Ascending aorta (tissue), 2 donors: Measurements from ENCODE around the gene TMC6. TPM values are rescaled to one million over a fixed set of nuclear protein-coding genes. Genes with fewer than 3 reads are reported as not detected.

Experiments used
- DNase-seq, 2 donors: peaks; one replicate each; pipeline ENCODE4 v3.0.0-alpha.2; 2019; ENCODE audit warnings: low spot score in 2 of 2
- H3K27ac ChIP-seq, 2 donors: fragments of 200-600 bp; sonication (generic); one replicate each; pipeline ENCODE4 v1.5.1; 2016 to 2017; ENCODE audit warnings: mild to moderate bottlenecking in 1 of 2
- H3K27me3 ChIP-seq: fragments of 200-600 bp; sonication (generic); one replicate; pipeline ENCODE4 v1.5.1; 2017
- H3K36me3 ChIP-seq, 2 donors: fragments of 200-600 bp; sonication (generic); one replicate each; pipeline ENCODE4 v1.5.1; 2016
- H3K4me1 ChIP-seq, 2 donors: fragments of 200-600 bp; sonication (generic); one replicate each; pipeline ENCODE4 v1.5.1; 2016 to 2017; ENCODE audit warnings: mild to moderate bottlenecking in 1 of 2
- H3K4me3 ChIP-seq, 2 donors: fragments of 200-600 bp; sonication (generic); one replicate each; pipeline ENCODE4 v1.5.1; 2016 to 2017; ENCODE audit warnings: mild to moderate bottlenecking in 1 of 2
- H3K9me3 ChIP-seq, 2 donors: fragments of 200-600 bp; sonication (generic); one replicate each; pipeline ENCODE4 v1.5.1; 2016
- intact Hi-C: fragments of 100-400 bp; cut with DNase I; formaldehyde crosslinking; loops from one replicate; pipeline ENCODE4 v1.15.1; 2023
- total RNA-seq: library from RNA; depleted of rRNA; stranded (reverse); fragments of >200 nt; gene quantifications from one replicate; pipeline ENCODE4 v1.1.0, GENCODE V29; 2016
- TF ChIP-seq, protein P1 (sequence below), 3 experiments: fragments of 200-600 bp in 2 of 3; fragments of 450-650 bp in 1 of 3; sonication (generic) in 2 of 3; IDR thresholded peaks; one replicate each; pipeline ENCODE4 v1.5.1; 2016 to 2019; ENCODE audit warnings: antibody characterized with exemption in 3 of 3, mild to moderate bottlenecking in 1 of 3, moderate library complexity in 1 of 3

TMC6 gene
- total RNA-seq, 1 donor from 2014 or later = 173 TPM

DNA sequence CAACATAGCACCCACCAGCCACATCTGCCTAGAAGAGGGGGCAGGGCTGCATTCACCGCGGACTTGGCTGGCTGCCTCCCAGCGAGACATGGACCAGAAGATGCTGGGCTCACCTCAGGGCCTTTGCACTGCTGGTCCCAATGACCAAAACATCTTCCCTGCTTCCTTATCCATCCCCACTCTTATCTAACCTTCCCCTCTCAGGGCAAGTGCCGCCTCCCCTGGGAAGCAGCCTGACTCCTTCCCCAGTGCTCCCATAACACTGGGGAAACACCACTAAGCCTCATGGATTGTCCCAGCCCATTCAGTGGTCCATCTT is 5.7 kb downstream of the TMC6 start:
- TF ChIP-seq, protein P1, sequence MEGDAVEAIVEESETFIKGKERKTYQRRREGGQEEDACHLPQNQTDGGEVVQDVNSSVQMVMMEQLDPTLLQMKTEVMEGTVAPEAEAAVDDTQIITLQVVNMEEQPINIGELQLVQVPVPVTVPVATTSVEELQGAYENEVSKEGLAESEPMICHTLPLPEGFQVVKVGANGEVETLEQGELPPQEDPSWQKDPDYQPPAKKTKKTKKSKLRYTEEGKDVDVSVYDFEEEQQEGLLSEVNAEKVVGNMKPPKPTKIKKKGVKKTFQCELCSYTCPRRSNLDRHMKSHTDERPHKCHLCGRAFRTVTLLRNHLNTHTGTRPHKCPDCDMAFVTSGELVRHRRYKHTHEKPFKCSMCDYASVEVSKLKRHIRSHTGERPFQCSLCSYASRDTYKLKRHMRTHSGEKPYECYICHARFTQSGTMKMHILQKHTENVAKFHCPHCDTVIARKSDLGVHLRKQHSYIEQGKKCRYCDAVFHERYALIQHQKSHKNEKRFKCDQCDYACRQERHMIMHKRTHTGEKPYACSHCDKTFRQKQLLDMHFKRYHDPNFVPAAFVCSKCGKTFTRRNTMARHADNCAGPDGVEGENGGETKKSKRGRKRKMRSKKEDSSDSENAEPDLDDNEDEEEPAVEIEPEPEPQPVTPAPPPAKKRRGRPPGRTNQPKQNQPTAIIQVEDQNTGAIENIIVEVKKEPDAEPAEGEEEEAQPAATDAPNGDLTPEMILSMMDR (IDR thresholded peaks at IDR 0.05) = no peak
- Histone ChIP-seq H3K4me1 (peaks cover 0 to 14% of the 10 kb centered on the region in 2 donors), H3K27me3 (no peaks in the 10 kb centered on the region), H3K9me3 (no peaks in the 10 kb centered on the region), H3K36me3 (no peaks in the 10 kb centered on the region), H3K4me3 (no peak overlapping the region), H3K27ac (no peak overlapping the region)
- no peak for DNase-seq
- intact Hi-C loops = no loop called here

DNA sequence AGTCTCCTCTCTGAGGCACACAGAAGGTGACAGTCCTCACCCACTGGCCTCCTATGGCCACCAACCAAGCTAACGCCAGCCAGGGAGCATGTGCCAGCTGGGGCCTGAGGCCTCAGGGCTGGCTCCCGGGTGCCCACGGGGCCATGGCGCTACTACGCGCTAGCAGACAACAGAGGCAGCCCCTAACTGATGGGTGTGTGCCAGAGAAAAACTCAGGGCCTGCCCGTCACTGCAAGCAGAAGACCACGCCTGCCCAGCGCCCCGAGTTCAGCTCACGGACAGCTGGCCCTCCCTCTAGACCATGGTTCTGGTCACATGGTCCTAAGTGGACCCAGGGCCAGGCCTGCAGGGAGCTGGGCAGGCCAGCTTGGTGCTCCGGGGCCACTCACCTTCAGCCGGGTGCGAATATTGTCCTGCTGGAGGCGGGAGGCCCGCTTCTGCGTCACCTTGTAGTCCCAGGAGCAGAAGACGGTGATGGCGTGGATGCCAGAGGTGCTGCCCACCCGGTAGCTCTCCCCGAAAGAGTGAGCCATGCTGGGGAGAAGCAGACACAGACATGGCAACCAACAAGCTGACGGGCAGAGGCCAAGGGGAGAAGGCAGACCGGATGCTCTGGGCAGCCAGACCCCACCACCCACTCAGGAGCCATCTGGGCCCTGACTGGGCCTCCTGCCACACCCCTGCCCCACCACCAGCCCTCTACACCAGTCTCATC is 6.2 kb downstream of the TMC6 start:
- Histone ChIP-seq H3K4me1 (peaks cover 0 to 9% of the 10 kb centered on the region in 2 donors), H3K9me3 (no peaks in the 10 kb centered on the region), H3K27me3 (no peaks in the 10 kb centered on the region), H3K4me3 (no peak overlapping the region), H3K27ac (no peak overlapping the region), H3K36me3 (no peaks in the 10 kb centered on the region)
- TF ChIP-seq, protein P1 (IDR thresholded peaks at IDR 0.05) = no peak
- intact Hi-C loops = no loop called here
- DNase-seq = no peak

DNA sequence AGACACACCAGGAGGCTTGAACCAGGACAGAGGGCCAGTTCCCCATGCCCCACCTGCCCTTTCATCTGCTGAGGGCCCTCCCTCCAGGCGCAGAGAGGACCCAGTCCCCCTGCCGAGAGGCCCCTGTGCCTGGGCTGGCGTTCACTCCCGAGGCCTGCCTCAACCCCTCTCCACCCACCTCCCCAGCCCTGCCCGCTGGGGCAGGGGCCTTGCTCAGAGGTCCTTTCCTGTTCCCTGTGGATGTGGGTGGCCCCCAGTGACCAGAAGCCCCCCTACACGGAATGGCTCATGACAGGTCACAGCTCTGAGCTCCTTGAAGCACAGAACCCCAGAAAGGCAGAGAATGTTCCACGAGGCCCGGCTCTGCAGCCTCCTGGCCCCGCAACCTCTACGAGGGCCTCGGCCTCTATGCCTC is 6.7 kb downstream of the TMC6 start:
- H3K4me3 ChIP-seq = no peak overlapping the region
- TF ChIP-seq, protein P1 (IDR thresholded peaks at IDR 0.05) = no peak
- intact Hi-C loops = no loop called here
- no peak overlapping the region for H3K27ac ChIP-seq
- H3K4me1 ChIP-seq = peaks cover 0 to 6% of the 10 kb centered on the region in 2 donors
- no peak for DNase-seq
- no peaks in the 10 kb centered on the region for H3K27me3 ChIP-seq
- H3K9me3 ChIP-seq = no peaks in the 10 kb centered on the region
- H3K36me3 ChIP-seq = no peaks in the 10 kb centered on the region

DNA sequence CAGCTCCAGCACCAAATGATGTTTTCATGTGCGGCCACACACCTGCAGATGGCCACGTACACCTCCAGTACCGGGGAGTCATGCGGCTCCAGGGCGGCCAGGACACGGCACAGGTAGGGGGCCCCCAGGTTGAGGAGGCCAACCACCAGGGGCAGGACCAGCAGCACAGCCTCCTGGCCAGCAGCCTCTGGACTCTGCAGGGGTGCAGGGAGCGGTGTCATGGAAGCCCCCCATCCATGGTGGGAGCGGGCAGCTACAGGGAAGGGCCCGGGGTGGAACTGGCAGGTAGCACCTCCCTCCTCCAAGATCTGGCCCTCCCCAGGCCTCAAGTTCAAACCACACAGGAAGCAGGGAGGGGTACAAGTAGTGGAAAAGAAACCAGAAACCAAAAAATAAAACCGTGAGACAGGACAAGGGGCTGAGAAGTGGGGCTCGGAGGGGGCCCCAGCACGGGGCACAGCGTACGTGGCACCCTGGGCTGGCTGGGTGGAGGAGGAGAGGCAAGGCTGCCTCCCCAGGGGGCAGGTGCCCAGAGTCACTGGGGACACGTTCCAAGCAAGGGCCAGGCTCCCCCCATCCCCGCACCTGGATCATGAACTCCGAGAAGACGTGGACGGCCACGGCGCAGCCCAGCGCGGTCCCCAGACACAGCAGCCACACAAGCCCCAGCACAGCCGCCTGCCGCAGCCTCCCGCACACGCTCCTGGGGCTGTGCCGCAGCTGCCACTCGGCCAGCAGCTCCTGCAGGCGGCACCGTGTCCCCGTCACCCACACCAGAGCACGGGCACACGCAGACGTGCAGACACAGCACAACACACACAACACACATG is 7.4 kb downstream of the TMC6 start:
- Histone ChIP-seq H3K4me1 (peaks cover 0 to 6% of the 10 kb centered on the region in 2 donors), H3K27me3 (no peaks in the 10 kb centered on the region), H3K4me3 (no peak overlapping the region), H3K27ac (no peak overlapping the region), H3K9me3 (no peaks in the 10 kb centered on the region), H3K36me3 (no peaks in the 10 kb centered on the region)
- intact Hi-C loops = no loop called here
- DNase-seq = no peak
- TF ChIP-seq, protein P1 (IDR thresholded peaks at IDR 0.05) = no peak

DNA sequence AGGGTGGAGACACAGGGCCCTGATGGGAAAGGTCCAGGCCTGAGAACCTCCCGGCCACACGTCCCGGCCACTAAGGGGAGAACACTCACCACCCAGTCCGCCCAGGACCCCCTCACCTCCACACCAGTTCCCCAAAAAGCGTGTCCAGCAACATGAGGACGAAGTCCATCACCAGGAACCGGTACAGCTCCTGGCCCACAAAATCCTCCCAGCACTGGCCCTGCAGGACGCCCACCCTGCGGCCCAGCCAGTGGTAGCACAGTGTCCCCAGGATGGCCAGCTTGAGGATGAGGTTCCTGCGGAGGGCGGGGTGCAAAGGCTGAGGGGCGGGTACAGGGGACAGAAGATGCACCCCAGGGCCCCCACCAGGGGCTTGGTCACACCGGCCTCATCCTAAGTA is 8.0 kb downstream of the TMC6 start:
- no peak overlapping the region for H3K4me3 ChIP-seq
- intact Hi-C loops = no loop called here

More for the DNA sequence above, 8.0 kb downstream of the TMC6 start:
- TF ChIP-seq, protein P1 (IDR thresholded peaks at IDR 0.05) = no peak
- peaks cover 0 to 1% of the 10 kb centered on the region in 2 donors for H3K4me1 ChIP-seq
- no peaks in the 10 kb centered on the region for H3K27me3 ChIP-seq
- H3K9me3 ChIP-seq = no peaks in the 10 kb centered on the region
- no peak overlapping the region for H3K27ac ChIP-seq
- no peak for DNase-seq
- H3K36me3 ChIP-seq = no peaks in the 10 kb centered on the region
